ENCODE data around the gene TAGAP. TPM values are rescaled to one million over a fixed set of nuclear protein-coding genes. Genes with fewer than 3 reads are reported as not detected.
"Not testable (repeated sequence)": the region's sequence is repeated elsewhere in the genome, so short reads cannot be mapped to it uniquely, and the experiment has no call there.

Gene TAGAP
- total RNA-seq, 1 donor from 2014 or later = 2.1 TPM

GRCh38 chr6:158991017-158991723 is 53.6 kb downstream of the TAGAP start:
- no peak for DNase-seq
- no peak for ATAC-seq
- intact Hi-C loops (cut with micrococcal nuclease) = no loop called here

- ATAC-seq; intact Hi-C loops (cut with micrococcal nuclease); DNase-seq: not testable (repeated sequence)
These were observed 55.1 kb downstream of the TAGAP start for GRCh38 chr6:158989711-158990110.

- intact Hi-C loops (cut with micrococcal nuclease) = no loop called here
- no peak for DNase-seq
- no peak for ATAC-seq
These were observed 56.3 kb downstream of the TAGAP start for GRCh38 chr6:158988477-158988876.

GRCh38 chr6:158987657-158988056 is 57.1 kb downstream of the TAGAP start:
- ATAC-seq (no peak), DNase-seq (no peak)
- intact Hi-C loops (cut with micrococcal nuclease) = no loop called here

Other genes starting within 250 kb of the TAGAP start
- gene EZR, start 225.6 kb downstream of the TAGAP start, total RNA-seq = 195 TPM
- gene RSPH3, start 44.8 kb downstream of the TAGAP start, total RNA-seq = 12.1 TPM
- gene FNDC1, start 124.4 kb upstream of the TAGAP start, total RNA-seq = 1.9 TPM